WTC11 (cell line): ENCODE data around the gene BNC2.

Experiments used
- RELA ChIP-seq: sonication (generic); formaldehyde crosslinking; IDR thresholded peaks from 2 replicates; pipeline ENCODE4 v1.8.1; 2022; ENCODE audit warnings: missing genetic modification reagents, mild to moderate bottlenecking, borderline replicate concordance
- SMAD3 ChIP-seq: sonication (generic); formaldehyde crosslinking; IDR thresholded peaks from 2 replicates; pipeline ENCODE4 v1.8.0; 2022; ENCODE audit warnings: missing genetic modification reagents, mild to moderate bottlenecking, borderline replicate concordance
- ZNF416 ChIP-seq: fragments of 250-450 bp; sonication (Bioruptor Pico); IDR thresholded peaks from 2 replicates; pipeline ENCODE4 v1.9.0; 2021; ENCODE audit warnings: mild to moderate bottlenecking, inconsistent platforms
- TF ChIP-seq, protein P1 (sequence below): fragments of 200-600 bp; IDR thresholded peaks from 2 replicates; pipeline ENCODE4 v1.8.0; 2022; ENCODE audit warnings: antibody characterized with exemption
- TF ChIP-seq, protein P2 (sequence below): sonication (generic); formaldehyde crosslinking; IDR thresholded peaks from 2 replicates; pipeline ENCODE4 v1.8.0; 2023; ENCODE audit warnings: missing genetic modification reagents
- TF ChIP-seq, protein P3 (sequence below): fragments of 250-450 bp; sonication (Bioruptor Pico); IDR thresholded peaks from 2 replicates; pipeline ENCODE4 v2.1.2; 2022; ENCODE audit warnings: mild to moderate bottlenecking, moderate library complexity
- TF ChIP-seq, protein P4 (sequence below): sonication (generic); formaldehyde crosslinking; IDR thresholded peaks from 2 replicates; pipeline ENCODE4 v1.8.1; 2022; ENCODE audit warnings: low read depth, missing genetic modification reagents, borderline replicate concordance

DNA sequence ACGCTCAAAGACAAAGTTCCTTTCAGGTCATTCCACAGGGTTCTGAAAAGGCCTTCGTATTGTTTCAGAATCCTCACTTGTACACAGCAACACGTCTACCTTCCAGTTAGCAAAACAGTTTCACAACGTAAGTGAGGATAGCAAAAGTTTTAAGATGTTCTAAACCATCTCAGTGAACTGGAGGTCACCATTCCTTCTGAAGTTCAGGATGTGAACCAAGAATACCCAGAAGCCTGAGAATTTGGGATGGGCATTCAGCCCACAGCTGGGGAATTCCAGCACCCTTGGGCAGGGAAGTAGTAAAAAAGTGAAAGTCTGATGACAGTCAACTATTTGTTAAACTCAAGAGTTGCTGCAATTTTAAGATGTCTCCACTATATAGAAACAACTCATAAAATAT lies 224.5 kb downstream of the BNC2 start:
- TF ChIP-seq RELA (CRISPR knock-in tag) (no peak), SMAD3 (no peak), ZNF416 (CRISPR knock-in tag) (no peak)
- TF ChIP-seq, protein P1, sequence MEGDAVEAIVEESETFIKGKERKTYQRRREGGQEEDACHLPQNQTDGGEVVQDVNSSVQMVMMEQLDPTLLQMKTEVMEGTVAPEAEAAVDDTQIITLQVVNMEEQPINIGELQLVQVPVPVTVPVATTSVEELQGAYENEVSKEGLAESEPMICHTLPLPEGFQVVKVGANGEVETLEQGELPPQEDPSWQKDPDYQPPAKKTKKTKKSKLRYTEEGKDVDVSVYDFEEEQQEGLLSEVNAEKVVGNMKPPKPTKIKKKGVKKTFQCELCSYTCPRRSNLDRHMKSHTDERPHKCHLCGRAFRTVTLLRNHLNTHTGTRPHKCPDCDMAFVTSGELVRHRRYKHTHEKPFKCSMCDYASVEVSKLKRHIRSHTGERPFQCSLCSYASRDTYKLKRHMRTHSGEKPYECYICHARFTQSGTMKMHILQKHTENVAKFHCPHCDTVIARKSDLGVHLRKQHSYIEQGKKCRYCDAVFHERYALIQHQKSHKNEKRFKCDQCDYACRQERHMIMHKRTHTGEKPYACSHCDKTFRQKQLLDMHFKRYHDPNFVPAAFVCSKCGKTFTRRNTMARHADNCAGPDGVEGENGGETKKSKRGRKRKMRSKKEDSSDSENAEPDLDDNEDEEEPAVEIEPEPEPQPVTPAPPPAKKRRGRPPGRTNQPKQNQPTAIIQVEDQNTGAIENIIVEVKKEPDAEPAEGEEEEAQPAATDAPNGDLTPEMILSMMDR = no peak
- TF ChIP-seq, protein P2, sequence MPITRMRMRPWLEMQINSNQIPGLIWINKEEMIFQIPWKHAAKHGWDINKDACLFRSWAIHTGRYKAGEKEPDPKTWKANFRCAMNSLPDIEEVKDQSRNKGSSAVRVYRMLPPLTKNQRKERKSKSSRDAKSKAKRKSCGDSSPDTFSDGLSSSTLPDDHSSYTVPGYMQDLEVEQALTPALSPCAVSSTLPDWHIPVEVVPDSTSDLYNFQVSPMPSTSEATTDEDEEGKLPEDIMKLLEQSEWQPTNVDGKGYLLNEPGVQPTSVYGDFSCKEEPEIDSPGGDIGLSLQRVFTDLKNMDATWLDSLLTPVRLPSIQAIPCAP = no peak
- TF ChIP-seq, protein P3, sequence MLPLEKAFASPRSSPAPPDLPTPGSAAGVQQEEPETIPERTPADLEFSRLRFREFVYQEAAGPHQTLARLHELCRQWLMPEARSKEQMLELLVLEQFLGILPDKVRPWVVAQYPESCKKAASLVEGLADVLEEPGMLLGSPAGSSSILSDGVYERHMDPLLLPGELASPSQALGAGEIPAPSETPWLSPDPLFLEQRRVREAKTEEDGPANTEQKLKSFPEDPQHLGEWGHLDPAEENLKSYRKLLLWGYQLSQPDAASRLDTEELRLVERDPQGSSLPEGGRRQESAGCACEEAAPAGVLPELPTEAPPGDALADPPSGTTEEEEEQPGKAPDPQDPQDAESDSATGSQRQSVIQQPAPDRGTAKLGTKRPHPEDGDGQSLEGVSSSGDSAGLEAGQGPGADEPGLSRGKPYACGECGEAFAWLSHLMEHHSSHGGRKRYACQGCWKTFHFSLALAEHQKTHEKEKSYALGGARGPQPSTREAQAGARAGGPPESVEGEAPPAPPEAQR (CRISPR knock-in tag) = no peak
- TF ChIP-seq, protein P4, sequence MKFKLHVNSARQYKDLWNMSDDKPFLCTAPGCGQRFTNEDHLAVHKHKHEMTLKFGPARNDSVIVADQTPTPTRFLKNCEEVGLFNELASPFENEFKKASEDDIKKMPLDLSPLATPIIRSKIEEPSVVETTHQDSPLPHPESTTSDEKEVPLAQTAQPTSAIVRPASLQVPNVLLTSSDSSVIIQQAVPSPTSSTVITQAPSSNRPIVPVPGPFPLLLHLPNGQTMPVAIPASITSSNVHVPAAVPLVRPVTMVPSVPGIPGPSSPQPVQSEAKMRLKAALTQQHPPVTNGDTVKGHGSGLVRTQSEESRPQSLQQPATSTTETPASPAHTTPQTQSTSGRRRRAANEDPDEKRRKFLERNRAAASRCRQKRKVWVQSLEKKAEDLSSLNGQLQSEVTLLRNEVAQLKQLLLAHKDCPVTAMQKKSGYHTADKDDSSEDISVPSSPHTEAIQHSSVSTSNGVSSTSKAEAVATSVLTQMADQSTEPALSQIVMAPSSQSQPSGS (CRISPR knock-in tag) = no peak
